Adrenal gland (tissue), 12 donors: ENCODE results near the gene NHSL2. TPM values are rescaled to one million over a fixed set of nuclear protein-coding genes. Genes with fewer than 3 reads are reported as not detected.

Experiments
- DNase-seq, 7 donors: peaks; one replicate each; pipeline ENCODE4 v3.0.0-alpha.2; 2019 to 2020
- H3K27ac ChIP-seq, 5 donors: fragments of 200-600 bp; sonication (generic) in 4 of 5; 1 replicate in 3 of 5; 2 replicates in 2 of 5; pipeline versions ENCODE4 v1.5.1 to v1.8.0; 2016 to 2020; ENCODE audit warnings: mild to moderate bottlenecking in 1 of 5
- H3K27me3 ChIP-seq: fragments of 200-600 bp; 2 replicates; pipeline ENCODE4 v1.8.0; 2021
- H3K36me3 ChIP-seq, 2 donors: fragments of 200-600 bp; replicated peaks in 1 of 2; 1 replicate in 1 of 2; 2 replicates in 1 of 2; pipeline versions ENCODE4 v1.5.1 to v1.8.0; 2018 to 2022
- H3K4me1 ChIP-seq, 2 donors: fragments of 200-600 bp; replicated peaks in 1 of 2; 1 replicate in 1 of 2; 2 replicates in 1 of 2; pipeline versions ENCODE4 v1.5.1 to v1.8.0; 2018 to 2021
- H3K4me3 ChIP-seq, 4 donors: fragments of 200-600 bp; sonication (generic) in 3 of 4; one replicate each; pipeline ENCODE4 v1.5.1; 2016 to 2018
- H3K9me3 ChIP-seq, 3 donors: fragments of 200-600 bp; sonication (generic) in 1 of 3; replicated peaks in 1 of 3; 1 replicate in 2 of 3; 2 replicates in 1 of 3; pipeline versions ENCODE4 v1.5.1 to v1.8.0; 2016 to 2021
- CTCF ChIP-seq, 6 experiments: fragments of 450-650 bp in 4 of 6; fragments of 200-600 bp in 2 of 6; sonication (generic) in 1 of 6; IDR thresholded peaks; 1 replicate in 5 of 6; 2 replicates in 1 of 6; pipeline versions ENCODE4 v1.5.1 to v1.8.0; 2016 to 2021; ENCODE audit warnings: antibody characterized with exemption in 6 of 6, mild to moderate bottlenecking in 2 of 6, moderate library complexity in 1 of 6
- POLR2A ChIP-seq, 2 donors: fragments of 450-650 bp; IDR thresholded peaks; one replicate each; pipeline ENCODE4 v1.6.1; 2017; ENCODE audit warnings: antibody characterized with exemption in 2 of 2, mild to moderate bottlenecking in 2 of 2, moderate library complexity in 1 of 2
- WGBS, 4 donors: extraction: QIAGEN DNeasy Blood & Tissue Kit in 2 of 4; methylation state at CpG; one replicate each; pipeline versions ENCODE4 v1.1.5 to v1.1.7; 2013 to 2017; 5-methylcytosine and 5-hydroxymethylcytosine counted together
- intact Hi-C, 2 donors: fragments of 100-400 bp; cut with DNase I; formaldehyde crosslinking; loops; one replicate each; pipeline versions ENCODE4 v1.14.1 to v1.15.0; 2022 to 2023
- polyA plus RNA-seq, 3 donors: library from polyadenylated mRNA; stranded (reverse); fragments of 200-250 nt in 2 of 3; fragments of 350-450 nt in 1 of 3; fragmentation: Illumina TruSeq in 1 of 3; extraction: RNeasy Lipid Tissue Mini Kit (QIAGEN cat#74804) in 1 of 3; gene quantifications; one replicate each; pipeline ENCODE4 v1.2.3, GENCODE V29; 2013 to 2014
- total RNA-seq, 9 donors: library from RNA; depleted of rRNA in 4 of 9; stranded (reverse); fragments of >200 nt in 4 of 9; fragments of 120-200 nt in 1 of 9; fragmentation: NEBNext Ultra II Directional in 1 of 9; extraction: Animal tissue kit (Norgen Biotek cat#: 25700) in 1 of 9; gene quantifications; one replicate each; pipeline versions ENCODE4 v1.1.0 to v1.2.4, GENCODE V29; 2013 to 2023
- donor health status: healthy with polysubstance abuse.
- donor health status: Bipolar disorder and iron deficiency.
- donor health status: DM: yes; HTN: yes; CAD: no.
- donor health status: DM: no; HTN: no; CAD: no.
- donor health status: DM: no; HTN: no; CAD: no.
- donor health status: DM: yes; HTN: yes; CAD: no.

Gene NHSL2
- total and polyA plus RNA-seq, 12 donors: 1.3 to 18.2 (median 4.8) TPM

DNA sequence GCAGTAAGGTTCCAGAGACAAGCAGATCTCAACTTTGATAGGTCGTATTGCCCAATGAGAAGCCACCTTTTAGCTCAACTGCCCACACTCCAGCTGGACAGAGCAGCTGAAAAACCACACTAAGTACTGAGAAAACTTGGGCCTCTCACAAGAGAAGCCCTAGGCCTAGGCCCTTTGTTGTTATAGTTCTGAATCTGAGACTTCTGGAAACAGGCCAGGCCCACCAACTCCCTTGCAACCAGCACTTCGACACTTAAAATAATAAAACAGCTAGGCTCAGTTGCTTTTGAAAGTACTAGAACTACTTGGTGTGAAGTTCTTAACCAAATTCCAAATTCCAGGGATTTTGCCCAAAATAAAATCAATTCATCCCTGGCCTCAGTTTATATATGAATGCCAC lies 234.5 kb downstream of the NHSL2 start:
- Histone ChIP-seq H3K27ac (no peak overlapping the region), H3K4me1 (no peaks in the 10 kb centered on the region), H3K4me3 (no peak overlapping the region), H3K27me3 (no peaks in the 10 kb centered on the region), H3K9me3 (no peaks in the 10 kb centered on the region), H3K36me3 (no peaks in the 10 kb centered on the region)
- no peak for DNase-seq
- TF ChIP-seq POLR2A (IDR thresholded peaks at IDR 0.05) (no peak), CTCF (IDR thresholded peaks at IDR 0.05) (no peak)
- intact Hi-C loops: no loop called here
- 20 to 44% (median 38%) methylated on average over 1 to 2 of the region's 2 CpGs for WGBS, 4 donors

DNA sequence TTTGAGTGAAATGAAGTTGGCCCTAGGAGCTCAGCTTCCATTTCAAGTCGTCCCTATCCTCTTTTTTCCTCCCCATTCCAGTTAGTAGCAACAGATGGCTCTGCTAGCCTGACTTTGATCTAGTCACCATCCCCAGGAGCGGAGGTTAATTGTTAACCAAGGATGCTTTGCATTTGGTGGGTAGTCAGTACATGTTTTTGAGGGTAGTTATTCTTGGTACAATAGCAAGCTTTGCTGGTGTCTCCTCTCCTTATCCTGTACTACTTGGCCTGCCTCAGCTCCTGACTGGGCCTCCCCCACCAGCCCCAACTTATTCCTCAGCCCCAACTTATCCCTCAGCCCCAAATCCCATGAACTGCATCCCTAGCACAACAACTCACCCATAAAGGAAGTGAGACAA lies 235.9 kb downstream of the NHSL2 start:
- 45 to 87% (median 71%) methylated on average over 2 of the region's 2 CpGs for WGBS, 4 donors
- H3K27ac ChIP-seq: no peak overlapping the region
- peaks cover 5% of the 10 kb centered on the region for H3K27me3 ChIP-seq
- TF ChIP-seq POLR2A (IDR thresholded peaks at IDR 0.05) (no peak), CTCF (IDR thresholded peaks at IDR 0.05) (no peak)
- no peak overlapping the region for H3K4me3 ChIP-seq
- no peaks in the 10 kb centered on the region for H3K9me3 ChIP-seq
- H3K4me1 ChIP-seq: no peaks in the 10 kb centered on the region
- intact Hi-C loops: no loop called here
- no peaks in the 10 kb centered on the region for H3K36me3 ChIP-seq
- DNase-seq: no peak

DNA sequence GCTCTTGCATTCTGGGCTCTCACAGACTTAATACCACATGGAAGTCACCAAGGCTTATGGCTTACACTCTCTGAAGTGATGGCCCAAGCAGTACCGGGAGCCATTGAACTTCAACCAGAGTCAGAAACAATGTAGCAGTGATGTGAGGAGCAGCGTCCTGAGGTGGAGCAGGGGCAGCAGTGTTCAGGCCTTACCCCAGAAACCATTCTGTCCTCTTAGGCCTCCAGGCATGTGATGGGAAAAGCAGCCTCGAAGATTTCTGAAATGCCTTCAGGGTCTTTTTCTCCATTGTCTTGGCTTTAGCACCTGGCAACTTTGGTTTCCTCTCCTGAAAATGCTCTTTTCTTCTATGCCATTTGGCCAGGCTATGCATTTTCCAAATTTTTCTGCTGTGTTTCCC lies 248.1 kb downstream of the NHSL2 start:
- no peak for TF ChIP-seq POLR2A (IDR thresholded peaks at IDR 0.05)
- TF ChIP-seq CTCF (IDR thresholded peaks at IDR 0.05): no peak
- WGBS, 4 donors: 78 to 97% (median 88%) methylated on average over 2 to 3 of the region's 3 CpGs
- no peak overlapping the region for H3K27ac ChIP-seq
- no peaks in the 10 kb centered on the region for H3K9me3 ChIP-seq
- H3K4me3 ChIP-seq: no peak overlapping the region
- H3K36me3 ChIP-seq: no peaks in the 10 kb centered on the region
- H3K27me3 ChIP-seq: peaks cover 14% of the 10 kb centered on the region
- intact Hi-C loops: no loop called here
- H3K4me1 ChIP-seq: no peaks in the 10 kb centered on the region
- DNase-seq: no peak

GRCh38 chrX:72159769-72160168 lies 249.1 kb downstream of the NHSL2 start:
- Histone ChIP-seq H3K27ac (no peak overlapping the region), H3K36me3 (no peaks in the 10 kb centered on the region), H3K4me3 (no peak overlapping the region), H3K27me3 (peaks cover 14% of the 10 kb centered on the region), H3K4me1 (no peaks in the 10 kb centered on the region), H3K9me3 (no peaks in the 10 kb centered on the region)
- TF ChIP-seq POLR2A (IDR thresholded peaks at IDR 0.05) (no peak), CTCF (IDR thresholded peaks at IDR 0.05) (no peak)
- 79 to 84% (median 81%) methylated on average over 10 of the region's 10 CpGs for WGBS, 4 donors
- intact Hi-C loops: no loop called here
- no peak for DNase-seq
